ENCODE measurements around the gene TMEM176B. TPM values are rescaled to one million over a fixed set of nuclear protein-coding genes. Genes with fewer than 3 reads are reported as not detected.

Gene TMEM176B
- total RNA-seq, 4 donors from 2014 or later: 93.3 to 394 (median 300) TPM

GRCh38 chr7:150751702-150752101 is 48.5 kb downstream of the TMEM176B start:
- Histone ChIP-seq H3K4me3 (no peak overlapping the region), H3K9me3 (no peaks in the 10 kb centered on the region), H3K4me1 (peaks cover 0 to 12% (median 0%) of the 10 kb centered on the region in 4 donors), H3K27me3 (no peaks in the 10 kb centered on the region), H3K36me3 (no peaks in the 10 kb centered on the region), H3K27ac (peak overlapping the region in 1 of 4 donors; percentile 1)
- no peak for DNase-seq
- TF ChIP-seq POLR2A (IDR thresholded peaks at IDR 0.05): no peak
- no peak for TF ChIP-seq CTCF (IDR thresholded peaks at IDR 0.05)

GRCh38 chr7:150748376-150748775 is 51.8 kb downstream of the TMEM176B start:
- peak overlapping the region in 2 of 4 donors; percentile 26 to 62 for H3K27ac ChIP-seq
- H3K9me3 ChIP-seq: no peaks in the 10 kb centered on the region
- no peaks in the 10 kb centered on the region for H3K36me3 ChIP-seq
- no peak for DNase-seq
- H3K4me1 ChIP-seq: peaks cover 0 to under 1% (median 0%) of the 10 kb centered on the region in 4 donors
- no peak overlapping the region for H3K4me3 ChIP-seq
- no peak for TF ChIP-seq CTCF (IDR thresholded peaks at IDR 0.05)
- no peak for TF ChIP-seq POLR2A (IDR thresholded peaks at IDR 0.05)
- no peaks in the 10 kb centered on the region for H3K27me3 ChIP-seq

- Histone ChIP-seq H3K4me3 (no peak overlapping the region), H3K27ac (peak overlapping the region in 2 of 4 donors; percentile 9 to 62)
These were observed 53.2 kb downstream of the TMEM176B start for GRCh38 chr7:150746921-150747320.

GRCh38 chr7:150745876-150746275 is 54.3 kb downstream of the TMEM176B start:
- Histone ChIP-seq H3K27me3 (no peaks in the 10 kb centered on the region), H3K27ac (peak overlapping the region in 1 of 4 donors; percentile 60), H3K4me1 (peaks cover 0 to 10% (median 0%) of the 10 kb centered on the region in 4 donors), H3K4me3 (no peak overlapping the region), H3K36me3 (peaks cover 0 to 19% (median 0%) of the 10 kb centered on the region in 3 donors), H3K9me3 (no peaks in the 10 kb centered on the region)
- DNase-seq: no peak
- TF ChIP-seq POLR2A (IDR thresholded peaks at IDR 0.05): no peak
- TF ChIP-seq CTCF (IDR thresholded peaks at IDR 0.05): no peak

More at GRCh38 chr7:150746921-150747320, 53.2 kb downstream of the TMEM176B start:
- TF ChIP-seq POLR2A (IDR thresholded peaks at IDR 0.05) (no peak), CTCF (IDR thresholded peaks at IDR 0.05) (no peak)
- peaks cover 0 to 10% (median 0%) of the 10 kb centered on the region in 4 donors for H3K4me1 ChIP-seq
- H3K9me3 ChIP-seq: no peaks in the 10 kb centered on the region
- H3K36me3 ChIP-seq: peaks cover 0 to 12% (median 0%) of the 10 kb centered on the region in 3 donors
- DNase-seq: no peak
- H3K27me3 ChIP-seq: no peaks in the 10 kb centered on the region

GRCh38 chr7:150745086-150745485 is 55.1 kb downstream of the TMEM176B start:
- DNase-seq: no peak
- Histone ChIP-seq H3K27ac (peak overlapping the region in 1 of 4 donors; percentile 60), H3K4me3 (peak overlapping the region in 1 of 4 donors; percentile 2), H3K27me3 (no peaks in the 10 kb centered on the region), H3K4me1 (peaks cover 0 to 10% (median 0%) of the 10 kb centered on the region in 4 donors), H3K36me3 (peaks cover 0 to 19% (median 0%) of the 10 kb centered on the region in 3 donors), H3K9me3 (no peaks in the 10 kb centered on the region)
- TF ChIP-seq CTCF (IDR thresholded peaks at IDR 0.05): no peak
- TF ChIP-seq POLR2A (IDR thresholded peaks at IDR 0.05): no peak

Measured in Peyer's patch (tissue), 4 donors.